Keratinocyte (primary cell): Measurements from ENCODE around the gene JAM3.

Source experiments
- CTCF ChIP-seq, 3 experiments: IDR thresholded peaks in 1 of 3; conservative IDR thresholded peaks in 1 of 3; optimal IDR thresholded peaks in 1 of 3; 2 replicates in 2 of 3; 3 replicates in 1 of 3; pipeline versions ENCODE3 to v1.5.1; 2011; ENCODE audit warnings: low read length in 3 of 3, mild to moderate bottlenecking in 3 of 3, moderate library complexity in 2 of 3, control low read depth in 1 of 3, inconsistent platforms in 1 of 3; ENCODE audit not compliant: insufficient read depth in 2 of 3; ENCODE audit errors: extremely low read depth in 1 of 3
- EZH2 ChIP-seq: IDR thresholded peaks from one replicate; pipeline ENCODE4 v1.6.1; 2012; ENCODE audit warnings: inconsistent platforms, mild to moderate bottlenecking, low read length, moderate library complexity

GRCh38 chr11:134022748-134023147 is 46.1 kb upstream of the JAM3 start:
- no peak for TF ChIP-seq CTCF (optimal IDR thresholded peaks at IDR 0.05 in 1 of 3, IDR thresholded peaks at IDR 0.05 in 1 of 3, conservative IDR thresholded peaks at IDR 0.05 in 1 of 3; ENCODE audit: extremely low read depth in 1 of 3, insufficient read depth in 2 of 3, low read length in 3 of 3)
- no peak for TF ChIP-seq EZH2
